ENCODE results near the gene DPF3. TPM values are rescaled to one million over a fixed set of nuclear protein-coding genes. Genes with fewer than 3 reads are reported as not detected.

The DPF3 gene
- total and polyA plus RNA-seq, 12 donors: 0.91 to 6.0 (median 2.9) TPM

GRCh38 chr14:72775923-72776554 lies 117.9 kb downstream of the DPF3 start:
- no peak for DNase-seq
- H3K9me3 ChIP-seq (replicated peaks in 1 of 3): no peaks in the 10 kb centered on the region
- intact Hi-C loops (cut with DNase I): no loop called here
- H3K36me3 ChIP-seq (replicated peaks in 1 of 2): no peaks in the 10 kb centered on the region
- no peak overlapping the region for H3K27ac ChIP-seq
- 70 to 83% (median 75%) methylated on average over 2 of the region's 2 CpGs for WGBS, 4 donors
- H3K4me3 ChIP-seq: no peak overlapping the region
- H3K27me3 ChIP-seq: no peaks in the 10 kb centered on the region
- peaks cover 3% of the 10 kb centered on the region in 2 donors for H3K4me1 ChIP-seq (replicated peaks in 1 of 2)
- TF ChIP-seq POLR2A (IDR thresholded peaks at IDR 0.05): no peak
- no peak for TF ChIP-seq CTCF (IDR thresholded peaks at IDR 0.05)

- intact Hi-C loops (cut with DNase I): no loop called here
- Histone ChIP-seq H3K27ac (no peak overlapping the region), H3K4me1 (replicated peaks in 1 of 2) (peaks cover 0 to 3% of the 10 kb centered on the region in 2 donors), H3K27me3 (no peaks in the 10 kb centered on the region), H3K36me3 (replicated peaks in 1 of 2) (no peaks in the 10 kb centered on the region), H3K9me3 (replicated peaks in 1 of 3) (no peaks in the 10 kb centered on the region), H3K4me3 (no peak overlapping the region)
- no peak for TF ChIP-seq POLR2A (IDR thresholded peaks at IDR 0.05)
- no peak for TF ChIP-seq CTCF (IDR thresholded peaks at IDR 0.05)
- 84 to 89% (median 85%) methylated on average over 6 of the region's 6 CpGs for whole genome bisulfite sequencing, 4 donors
- no peak for DNase-seq
Observed at GRCh38 chr14:72774894-72775620, 118.8 kb downstream of the DPF3 start.

- Histone ChIP-seq H3K27ac (no peak overlapping the region), H3K4me3 (no peak overlapping the region), H3K9me3 (replicated peaks in 1 of 3) (no peaks in the 10 kb centered on the region), H3K4me1 (replicated peaks in 1 of 2) (peaks cover 0 to 3% of the 10 kb centered on the region in 2 donors), H3K36me3 (replicated peaks in 1 of 2) (no peaks in the 10 kb centered on the region), H3K27me3 (no peaks in the 10 kb centered on the region)
- DNase-seq: no peak
- 92 to 97% (median 94%) methylated on average over 4 of the region's 4 CpGs for WGBS, 4 donors
- TF ChIP-seq CTCF (IDR thresholded peaks at IDR 0.05) (no peak), POLR2A (IDR thresholded peaks at IDR 0.05) (no peak)
- intact Hi-C loops (cut with DNase I): no loop called here
Observed at GRCh38 chr14:72774141-72774540, 119.8 kb downstream of the DPF3 start.

GRCh38 chr14:72771561-72771960 lies 122.3 kb downstream of the DPF3 start:
- H3K27me3 ChIP-seq: no peaks in the 10 kb centered on the region
- WGBS, 4 donors: 91 to 100% (median 94%) methylated on average over 6 to 11 of the region's 11 CpGs
- TF ChIP-seq POLR2A (IDR thresholded peaks at IDR 0.05) (no peak), CTCF (IDR thresholded peaks at IDR 0.05) (no peak)
- no peak overlapping the region for H3K27ac ChIP-seq
- H3K9me3 ChIP-seq (replicated peaks in 1 of 3): peaks cover 0 to 7% (median 0%) of the 10 kb centered on the region in 3 donors
- peak in 1 of 7 donors; percentile 36 for DNase-seq
- no peaks in the 10 kb centered on the region for H3K4me1 ChIP-seq (replicated peaks in 1 of 2)
- H3K4me3 ChIP-seq: no peak overlapping the region
- intact Hi-C loops (cut with DNase I): no loop called here
- H3K36me3 ChIP-seq (replicated peaks in 1 of 2): no peaks in the 10 kb centered on the region

All from adrenal gland (tissue), 12 donors.